HepG2 (cell line): ENCODE data around the gene RAB18. TPM values are rescaled to one million over a fixed set of nuclear protein-coding genes. Genes with fewer than 3 reads are reported as not detected.

Experiments
- NR2C2 ChIP-seq: sonication (generic); formaldehyde crosslinking; IDR thresholded peaks from 2 replicates; pipeline ENCODE4 v1.4.0; 2020; ENCODE audit warnings: missing genetic modification reagents, mild to moderate bottlenecking, moderate library complexity, borderline replicate concordance
- ZNF337 ChIP-seq: sonication (generic); formaldehyde crosslinking; IDR thresholded peaks from 2 replicates; pipeline ENCODE4 v1.5.1; 2020; ENCODE audit warnings: missing genetic modification reagents, low read depth, mild to moderate bottlenecking, borderline replicate concordance
- ZNF33B ChIP-seq: sonication (generic); formaldehyde crosslinking; IDR thresholded peaks from 2 replicates; pipeline ENCODE4 v1.5.1; 2020; ENCODE audit warnings: mild to moderate bottlenecking, missing genetic modification reagents
- ZSCAN31 ChIP-seq: sonication (generic); formaldehyde crosslinking; IDR thresholded peaks from 2 replicates; pipeline ENCODE4 v1.5.0; 2020; ENCODE audit warnings: low read depth, mild to moderate bottlenecking, missing genetic modification reagents
- polyA plus RNA-seq, 8 experiments: library from polyadenylated mRNA; depleted of rRNA in 3 of 8; stranded (reverse) in 7 of 8; unstranded in 1 of 8; fragments of >200 nt; fragmentation: Illumina TruSeq in 4 of 8; extraction: Trizol in 4 of 8; gene quantifications; 2 replicates each; pipeline versions ENCODE4 v1.2.1 to v1.2.3, GENCODE V29; 2011 to 2016; ENCODE audit warnings: low read depth in 4 of 8, missing spikeins in 1 of 8, mixed read lengths in 1 of 8; ENCODE audit not compliant: insufficient read depth in 1 of 8
- total RNA-seq, 5 experiments: library from RNA; depleted of rRNA; stranded (reverse); fragments of >200 nt; fragmentation: Illumina TruSeq; extraction: Trizol; gene quantifications; 2 replicates each; pipeline ENCODE4 v1.2.3, GENCODE V29; 2016; ENCODE audit warnings: low read depth in 1 of 5
- TF ChIP-seq, protein P1 (sequence below): sonication (generic); formaldehyde crosslinking; IDR thresholded peaks from 2 replicates; pipeline ENCODE4 v1.9.0; 2021; ENCODE audit warnings: mild to moderate bottlenecking, missing genetic modification reagents
- TF ChIP-seq, protein P2 (sequence below): sonication (generic); formaldehyde crosslinking; IDR thresholded peaks from 2 replicates; pipeline ENCODE4 v1.8.0; 2022; ENCODE audit warnings: missing genetic modification reagents, mild to moderate bottlenecking, inconsistent platforms, borderline replicate concordance
- TF ChIP-seq, protein P3 (sequence below): sonication (generic); formaldehyde crosslinking; conservative IDR thresholded peaks from 2 replicates; pipeline ENCODE4 v1.4.0; 2020; ENCODE audit warnings: missing genetic modification reagents

RAB18 gene
- total and polyA plus RNA-seq, 2 of the 13 experiments (the other 11 are each of a cell fraction or from before 2014, with no cell fraction given) = 22.3 to 69.1 TPM

DNA sequence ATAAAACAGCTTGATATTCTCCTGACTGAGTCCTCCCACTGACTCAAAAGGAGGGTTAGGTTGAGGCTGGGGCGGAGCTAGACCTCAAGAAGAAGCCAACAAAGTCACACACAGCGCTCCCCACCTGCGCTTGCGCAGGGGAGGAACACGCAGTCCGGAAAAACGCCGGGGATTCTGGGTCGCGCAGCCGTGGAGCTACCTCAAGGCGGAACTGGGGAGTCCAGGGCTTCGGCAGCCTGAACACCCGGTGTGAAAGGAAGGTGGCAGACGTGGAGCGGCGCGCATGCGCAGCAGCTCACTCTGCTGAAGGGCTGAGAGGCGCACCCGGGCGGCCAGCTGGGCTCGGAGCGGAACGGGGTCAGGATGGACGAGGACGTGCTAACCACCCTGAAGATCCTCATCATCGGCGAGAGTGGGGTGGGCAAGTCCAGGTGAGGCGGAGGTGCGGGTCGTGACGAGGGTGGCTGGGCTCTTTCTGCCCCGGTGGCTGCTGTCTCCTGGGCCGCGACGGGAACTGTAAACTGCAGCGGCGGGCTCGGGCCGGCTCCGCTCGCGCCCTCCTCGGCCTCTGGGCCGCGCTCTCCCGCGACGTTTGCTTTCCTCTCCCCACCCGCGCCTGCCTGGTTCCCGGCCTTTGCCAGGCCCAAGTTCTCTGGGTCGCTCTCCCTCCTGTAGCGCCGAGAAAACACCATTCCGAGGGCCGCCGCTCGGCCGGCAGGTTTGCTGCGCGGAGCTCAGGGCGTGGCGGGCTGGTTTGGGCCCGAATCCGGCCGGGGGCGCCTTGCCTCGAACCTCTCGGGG is at the start of gene RAB18 (continued):
- TF ChIP-seq, protein P1, sequence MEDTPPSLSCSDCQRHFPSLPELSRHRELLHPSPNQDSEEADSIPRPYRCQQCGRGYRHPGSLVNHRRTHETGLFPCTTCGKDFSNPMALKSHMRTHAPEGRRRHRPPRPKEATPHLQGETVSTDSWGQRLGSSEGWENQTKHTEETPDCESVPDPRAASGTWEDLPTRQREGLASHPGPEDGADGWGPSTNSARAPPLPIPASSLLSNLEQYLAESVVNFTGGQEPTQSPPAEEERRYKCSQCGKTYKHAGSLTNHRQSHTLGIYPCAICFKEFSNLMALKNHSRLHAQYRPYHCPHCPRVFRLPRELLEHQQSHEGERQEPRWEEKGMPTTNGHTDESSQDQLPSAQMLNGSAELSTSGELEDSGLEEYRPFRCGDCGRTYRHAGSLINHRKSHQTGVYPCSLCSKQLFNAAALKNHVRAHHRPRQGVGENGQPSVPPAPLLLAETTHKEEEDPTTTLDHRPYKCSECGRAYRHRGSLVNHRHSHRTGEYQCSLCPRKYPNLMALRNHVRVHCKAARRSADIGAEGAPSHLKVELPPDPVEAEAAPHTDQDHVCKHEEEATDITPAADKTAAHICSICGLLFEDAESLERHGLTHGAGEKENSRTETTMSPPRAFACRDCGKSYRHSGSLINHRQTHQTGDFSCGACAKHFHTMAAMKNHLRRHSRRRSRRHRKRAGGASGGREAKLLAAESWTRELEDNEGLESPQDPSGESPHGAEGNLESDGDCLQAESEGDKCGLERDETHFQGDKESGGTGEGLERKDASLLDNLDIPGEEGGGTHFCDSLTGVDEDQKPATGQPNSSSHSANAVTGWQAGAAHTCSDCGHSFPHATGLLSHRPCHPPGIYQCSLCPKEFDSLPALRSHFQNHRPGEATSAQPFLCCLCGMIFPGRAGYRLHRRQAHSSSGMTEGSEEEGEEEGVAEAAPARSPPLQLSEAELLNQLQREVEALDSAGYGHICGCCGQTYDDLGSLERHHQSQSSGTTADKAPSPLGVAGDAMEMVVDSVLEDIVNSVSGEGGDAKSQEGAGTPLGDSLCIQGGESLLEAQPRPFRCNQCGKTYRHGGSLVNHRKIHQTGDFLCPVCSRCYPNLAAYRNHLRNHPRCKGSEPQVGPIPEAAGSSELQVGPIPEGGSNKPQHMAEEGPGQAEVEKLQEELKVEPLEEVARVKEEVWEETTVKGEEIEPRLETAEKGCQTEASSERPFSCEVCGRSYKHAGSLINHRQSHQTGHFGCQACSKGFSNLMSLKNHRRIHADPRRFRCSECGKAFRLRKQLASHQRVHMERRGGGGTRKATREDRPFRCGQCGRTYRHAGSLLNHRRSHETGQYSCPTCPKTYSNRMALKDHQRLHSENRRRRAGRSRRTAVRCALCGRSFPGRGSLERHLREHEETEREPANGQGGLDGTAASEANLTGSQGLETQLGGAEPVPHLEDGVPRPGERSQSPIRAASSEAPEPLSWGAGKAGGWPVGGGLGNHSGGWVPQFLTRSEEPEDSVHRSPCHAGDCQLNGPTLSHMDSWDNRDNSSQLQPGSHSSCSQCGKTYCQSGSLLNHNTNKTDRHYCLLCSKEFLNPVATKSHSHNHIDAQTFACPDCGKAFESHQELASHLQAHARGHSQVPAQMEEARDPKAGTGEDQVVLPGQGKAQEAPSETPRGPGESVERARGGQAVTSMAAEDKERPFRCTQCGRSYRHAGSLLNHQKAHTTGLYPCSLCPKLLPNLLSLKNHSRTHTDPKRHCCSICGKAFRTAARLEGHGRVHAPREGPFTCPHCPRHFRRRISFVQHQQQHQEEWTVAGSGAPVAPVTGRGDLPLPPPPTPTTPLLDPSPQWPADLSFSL = peak; percentile 73; the same call in 1 of the 2 replicates
- TF ChIP-seq ZNF337 (CRISPR knock-in tag) (peak; percentile 58; the same call in 1 of the 2 replicates), NR2C2 (CRISPR knock-in tag) (peak; percentile 72), ZSCAN31 (CRISPR knock-in tag) (peak; percentile 81; the same call in 1 of the 2 replicates), ZNF33B (CRISPR knock-in tag) (peak; percentile 54; the same call in 1 of the 2 replicates)
- TF ChIP-seq, protein P2, sequence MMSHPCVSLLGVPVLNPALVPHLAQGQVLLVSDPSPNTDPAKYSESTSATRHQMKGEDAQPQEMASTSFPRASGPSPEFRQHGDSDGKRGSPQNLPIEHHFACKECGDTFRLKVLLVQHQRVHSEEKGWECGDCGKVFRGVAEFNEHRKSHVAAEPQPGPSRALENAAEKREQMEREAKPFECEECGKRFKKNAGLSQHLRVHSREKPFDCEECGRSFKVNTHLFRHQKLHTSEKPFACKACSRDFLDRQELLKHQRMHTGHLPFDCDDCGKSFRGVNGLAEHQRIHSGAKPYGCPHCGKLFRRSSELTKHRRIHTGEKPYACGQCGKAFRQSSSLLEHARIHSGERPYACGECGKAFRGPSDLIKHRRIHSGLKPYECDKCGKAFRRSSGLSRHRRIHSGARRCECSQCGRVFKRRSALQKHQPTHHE (CRISPR knock-in tag) = peak; percentile 34; the same call in 1 of the 2 replicates
- TF ChIP-seq, protein P3, sequence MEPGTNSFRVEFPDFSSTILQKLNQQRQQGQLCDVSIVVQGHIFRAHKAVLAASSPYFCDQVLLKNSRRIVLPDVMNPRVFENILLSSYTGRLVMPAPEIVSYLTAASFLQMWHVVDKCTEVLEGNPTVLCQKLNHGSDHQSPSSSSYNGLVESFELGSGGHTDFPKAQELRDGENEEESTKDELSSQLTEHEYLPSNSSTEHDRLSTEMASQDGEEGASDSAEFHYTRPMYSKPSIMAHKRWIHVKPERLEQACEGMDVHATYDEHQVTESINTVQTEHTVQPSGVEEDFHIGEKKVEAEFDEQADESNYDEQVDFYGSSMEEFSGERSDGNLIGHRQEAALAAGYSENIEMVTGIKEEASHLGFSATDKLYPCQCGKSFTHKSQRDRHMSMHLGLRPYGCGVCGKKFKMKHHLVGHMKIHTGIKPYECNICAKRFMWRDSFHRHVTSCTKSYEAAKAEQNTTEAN = peak; percentile 48
- TF ChIP-seq, all 625 proteins: peak for 322
